ENCODE data around the gene ABLIM1.

ABLIM1 gene

DNA sequence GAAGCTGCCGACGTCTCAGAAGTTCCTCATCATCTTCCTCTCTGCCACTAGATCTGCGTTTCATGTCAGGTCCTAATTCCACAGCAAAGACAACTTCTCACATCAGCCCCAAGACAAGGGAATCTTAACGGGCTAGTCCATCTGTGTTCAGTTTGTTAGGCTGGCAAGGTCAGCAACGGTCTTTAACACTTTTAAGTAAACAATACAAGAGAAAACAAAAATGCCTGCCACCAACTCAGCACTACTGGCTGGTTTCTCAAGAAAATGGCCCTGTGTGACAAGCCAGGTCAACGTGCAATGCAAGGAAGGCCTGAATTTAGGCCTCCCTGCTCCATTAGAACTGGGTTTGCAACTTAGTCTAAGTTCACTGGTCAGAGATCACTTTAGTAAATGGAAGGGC, 212.7 kb downstream of the ABLIM1 start:
- TF ChIP-seq, protein P1, sequence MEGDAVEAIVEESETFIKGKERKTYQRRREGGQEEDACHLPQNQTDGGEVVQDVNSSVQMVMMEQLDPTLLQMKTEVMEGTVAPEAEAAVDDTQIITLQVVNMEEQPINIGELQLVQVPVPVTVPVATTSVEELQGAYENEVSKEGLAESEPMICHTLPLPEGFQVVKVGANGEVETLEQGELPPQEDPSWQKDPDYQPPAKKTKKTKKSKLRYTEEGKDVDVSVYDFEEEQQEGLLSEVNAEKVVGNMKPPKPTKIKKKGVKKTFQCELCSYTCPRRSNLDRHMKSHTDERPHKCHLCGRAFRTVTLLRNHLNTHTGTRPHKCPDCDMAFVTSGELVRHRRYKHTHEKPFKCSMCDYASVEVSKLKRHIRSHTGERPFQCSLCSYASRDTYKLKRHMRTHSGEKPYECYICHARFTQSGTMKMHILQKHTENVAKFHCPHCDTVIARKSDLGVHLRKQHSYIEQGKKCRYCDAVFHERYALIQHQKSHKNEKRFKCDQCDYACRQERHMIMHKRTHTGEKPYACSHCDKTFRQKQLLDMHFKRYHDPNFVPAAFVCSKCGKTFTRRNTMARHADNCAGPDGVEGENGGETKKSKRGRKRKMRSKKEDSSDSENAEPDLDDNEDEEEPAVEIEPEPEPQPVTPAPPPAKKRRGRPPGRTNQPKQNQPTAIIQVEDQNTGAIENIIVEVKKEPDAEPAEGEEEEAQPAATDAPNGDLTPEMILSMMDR (IDR thresholded peaks at IDR 0.05; ENCODE audit: extremely low read depth, insufficient read depth, missing control alignments) = no peak
- no peak for DNase-seq (ENCODE audit: low spot score)
- in situ Hi-C loops (cut with MboI; ENCODE audit: low pct_unique_long_range_greater_than_20kb, low sequenced_read_pairs, unreplicated experiment) = no loop called here

DNA sequence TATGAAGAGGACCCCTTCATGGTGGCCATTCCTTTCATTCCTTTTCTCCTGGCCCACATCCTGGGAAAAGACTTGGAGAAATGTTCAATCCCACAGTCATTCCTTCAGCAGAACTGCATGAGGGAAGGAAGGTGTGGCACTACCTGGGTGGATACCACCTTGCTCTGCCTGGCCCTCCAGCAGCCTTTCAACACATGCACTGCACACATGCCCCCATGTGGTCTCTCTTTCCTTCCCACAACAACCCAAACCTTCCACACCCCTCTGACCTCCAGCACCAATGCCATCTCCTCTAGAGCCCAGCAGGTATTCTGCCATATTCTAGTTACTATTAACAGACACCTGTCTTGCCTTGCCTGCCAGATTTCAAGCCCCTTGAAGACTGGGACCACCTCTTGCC, 213.3 kb downstream of the ABLIM1 start:
- TF ChIP-seq, protein P1 (IDR thresholded peaks at IDR 0.05; ENCODE audit: extremely low read depth, insufficient read depth, missing control alignments) = no peak
- no peak for DNase-seq (ENCODE audit: low spot score)
- in situ Hi-C loops (cut with MboI; ENCODE audit: low pct_unique_long_range_greater_than_20kb, low sequenced_read_pairs, unreplicated experiment) = no loop called here

DNA sequence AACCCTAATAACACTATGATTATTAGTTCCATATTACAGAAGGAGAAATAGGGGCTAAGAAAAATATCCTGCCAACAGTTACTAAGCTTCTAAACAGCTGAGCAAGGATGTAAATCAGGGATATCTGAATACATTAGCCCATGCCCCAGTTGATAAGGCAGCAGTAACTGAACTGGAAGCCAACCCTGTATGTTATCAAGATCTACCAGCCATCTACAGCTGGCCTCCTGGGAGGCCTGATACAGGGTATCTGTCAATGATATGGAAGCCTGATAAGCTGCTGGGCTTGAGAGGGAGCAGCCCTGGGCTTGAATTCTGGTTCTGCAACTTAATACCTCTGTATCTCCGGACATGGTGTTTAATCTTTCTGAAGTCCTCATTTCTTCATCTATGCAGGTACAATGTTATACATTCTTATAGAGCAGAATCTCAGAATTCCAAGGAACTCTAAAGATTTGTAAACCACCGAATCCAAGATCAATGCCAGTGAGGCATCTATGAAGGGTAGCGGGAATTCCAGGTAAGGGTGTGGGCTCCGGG, 215.9 kb downstream of the ABLIM1 start:
- TF ChIP-seq, protein P1 (IDR thresholded peaks at IDR 0.05; ENCODE audit: extremely low read depth, insufficient read depth, missing control alignments) = no peak
- in situ Hi-C loops (cut with MboI; ENCODE audit: low pct_unique_long_range_greater_than_20kb, low sequenced_read_pairs, unreplicated experiment) = no loop called here
- no peak for DNase-seq (ENCODE audit: low spot score)

DNA sequence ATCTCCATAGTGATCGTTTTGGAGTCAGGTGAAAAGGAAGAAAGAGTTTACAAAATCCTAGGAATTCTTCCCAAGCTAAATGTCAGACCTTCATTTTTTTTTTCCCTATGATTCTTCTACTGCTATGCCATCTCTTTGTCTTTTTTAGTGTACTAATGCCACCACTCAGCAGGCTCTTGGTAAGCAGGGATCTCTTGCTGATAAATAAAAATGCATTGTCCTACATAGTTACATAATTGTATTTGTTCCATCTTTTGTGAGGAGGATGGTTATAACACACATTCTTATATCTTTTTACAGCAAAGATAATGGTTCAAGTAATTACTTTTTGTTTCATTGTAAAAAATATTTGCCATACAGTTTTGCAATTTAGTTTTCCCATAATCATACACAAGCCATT, 217.0 kb downstream of the ABLIM1 start:
- in situ Hi-C loops (cut with MboI; ENCODE audit: low pct_unique_long_range_greater_than_20kb, low sequenced_read_pairs, unreplicated experiment) = no loop called here
- TF ChIP-seq, protein P1 (IDR thresholded peaks at IDR 0.05; ENCODE audit: extremely low read depth, insufficient read depth, missing control alignments) = no peak
- no peak for DNase-seq (ENCODE audit: low spot score)

DNA sequence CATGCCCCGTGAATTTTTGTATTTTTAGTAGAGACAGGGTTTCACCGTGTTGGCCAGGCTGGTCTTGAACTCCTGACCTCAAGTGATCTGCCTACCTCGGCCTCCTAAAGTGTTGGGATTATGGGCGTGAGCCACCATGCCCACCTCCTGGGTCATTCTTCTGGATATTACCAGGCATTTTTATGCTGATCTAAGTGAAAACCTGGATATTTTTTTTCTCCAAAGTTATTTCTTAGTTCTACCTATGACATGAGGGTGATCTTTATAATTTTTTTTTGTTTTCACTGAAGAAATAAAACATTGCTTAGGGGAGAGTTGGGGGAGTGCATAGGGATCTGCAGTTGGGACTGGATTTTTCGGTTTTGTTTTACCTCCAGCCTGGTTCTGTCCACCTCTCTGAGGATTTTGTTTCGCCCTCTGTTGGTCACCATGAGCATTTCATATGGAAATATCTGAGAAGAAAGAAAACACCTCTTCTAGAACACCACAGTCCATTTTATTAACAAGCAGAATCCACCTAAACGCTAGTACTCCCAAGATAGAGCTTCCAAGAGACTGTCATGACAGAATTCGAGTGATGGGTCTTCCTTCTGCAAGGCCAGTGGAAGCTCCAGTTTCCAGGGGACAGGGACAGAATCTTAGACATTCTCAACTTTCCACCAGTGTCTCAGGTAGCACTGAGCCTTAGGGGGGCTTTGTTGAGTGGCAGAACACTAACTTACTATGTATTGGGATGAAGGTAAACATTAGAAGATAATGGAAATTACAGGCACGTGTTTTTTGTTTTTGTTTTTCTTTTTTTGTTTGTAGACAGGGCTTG, 220.4 kb downstream of the ABLIM1 start:
- peak; percentile 25 for DNase-seq (ENCODE audit: low spot score)
- TF ChIP-seq, protein P1 (IDR thresholded peaks at IDR 0.05; ENCODE audit: extremely low read depth, insufficient read depth, missing control alignments) = peak; percentile 47
- in situ Hi-C loops (cut with MboI; ENCODE audit: low pct_unique_long_range_greater_than_20kb, low sequenced_read_pairs, unreplicated experiment) = no loop called here

DNA sequence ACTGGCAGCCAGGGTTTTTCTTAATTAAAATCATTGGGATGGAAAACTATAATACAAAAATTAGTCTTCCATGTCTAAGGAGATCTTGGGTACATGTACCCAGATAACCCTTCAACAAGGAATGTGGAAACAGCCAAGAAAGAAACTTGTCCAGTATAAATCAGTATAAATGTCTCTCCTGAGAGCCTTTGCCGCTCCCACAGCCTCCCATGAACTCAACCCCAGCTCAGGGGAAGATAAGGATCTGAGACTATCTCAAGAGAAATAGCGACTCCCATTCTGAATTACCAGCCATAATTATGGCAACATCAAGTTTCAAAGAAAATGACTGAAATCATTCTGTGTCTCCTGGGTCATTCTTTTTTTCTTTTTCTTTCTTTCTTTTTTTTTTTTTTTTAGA, 221.1 kb downstream of the ABLIM1 start:
- no peak for DNase-seq (ENCODE audit: low spot score)
- TF ChIP-seq, protein P1 (IDR thresholded peaks at IDR 0.05; ENCODE audit: extremely low read depth, insufficient read depth, missing control alignments) = no peak
- in situ Hi-C loops (cut with MboI; ENCODE audit: low pct_unique_long_range_greater_than_20kb, low sequenced_read_pairs, unreplicated experiment) = no loop called here

Measured in GM13977 (cell line).